VCaP (cell line): Measurements from ENCODE around the gene RRP9.
A peak's percentile ranks its signal among the peaks of the same experiment; 100 is the strongest.

ENCODE experiments used
- H3K27ac ChIP-seq: fragments of 450-650 bp; 2 replicates; pipeline ENCODE4 v1.5.1; 2017
- TF ChIP-seq, protein P1 (sequence below): fragments of 450-650 bp; conservative IDR thresholded peaks from 2 replicates; pipeline ENCODE4 v1.5.1; 2017; ENCODE audit warnings: mild to moderate bottlenecking, moderate library complexity

RRP9 gene

DNA sequence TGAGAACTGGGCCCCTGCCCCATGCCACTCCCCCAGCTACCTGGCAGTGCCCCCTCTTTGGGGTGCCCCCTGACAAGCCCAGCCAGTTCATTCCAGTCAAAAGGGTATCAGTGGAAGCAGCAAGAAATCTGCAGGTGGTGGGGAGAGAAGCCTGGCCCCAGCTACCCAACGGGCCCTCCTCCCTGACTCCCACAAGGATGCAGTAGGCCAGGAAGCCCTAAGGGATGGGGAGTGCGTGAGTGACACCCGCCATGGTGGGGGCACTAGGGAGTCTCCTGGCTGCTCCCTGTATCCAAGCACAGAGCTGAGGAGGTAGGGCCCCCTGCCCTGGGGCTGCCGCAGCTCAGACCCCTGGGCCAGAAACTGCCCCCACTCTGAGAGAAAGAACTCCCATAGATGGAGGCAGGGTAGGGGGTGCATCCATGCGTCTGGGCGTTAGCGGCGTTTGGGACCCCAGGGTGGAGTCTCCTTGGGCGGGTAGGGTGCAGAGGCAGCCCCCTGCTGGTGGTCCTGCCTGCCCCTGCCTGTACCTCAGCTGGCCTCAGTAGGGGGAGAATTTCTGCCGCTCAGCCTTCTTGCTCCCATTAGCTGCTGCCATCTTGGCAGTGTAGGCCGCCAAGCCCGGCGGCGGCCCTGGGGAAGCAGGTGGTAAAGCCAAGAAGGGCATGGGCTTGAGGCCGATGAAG is 16.0 kb upstream of the RRP9 start:
- TF ChIP-seq, protein P1, sequence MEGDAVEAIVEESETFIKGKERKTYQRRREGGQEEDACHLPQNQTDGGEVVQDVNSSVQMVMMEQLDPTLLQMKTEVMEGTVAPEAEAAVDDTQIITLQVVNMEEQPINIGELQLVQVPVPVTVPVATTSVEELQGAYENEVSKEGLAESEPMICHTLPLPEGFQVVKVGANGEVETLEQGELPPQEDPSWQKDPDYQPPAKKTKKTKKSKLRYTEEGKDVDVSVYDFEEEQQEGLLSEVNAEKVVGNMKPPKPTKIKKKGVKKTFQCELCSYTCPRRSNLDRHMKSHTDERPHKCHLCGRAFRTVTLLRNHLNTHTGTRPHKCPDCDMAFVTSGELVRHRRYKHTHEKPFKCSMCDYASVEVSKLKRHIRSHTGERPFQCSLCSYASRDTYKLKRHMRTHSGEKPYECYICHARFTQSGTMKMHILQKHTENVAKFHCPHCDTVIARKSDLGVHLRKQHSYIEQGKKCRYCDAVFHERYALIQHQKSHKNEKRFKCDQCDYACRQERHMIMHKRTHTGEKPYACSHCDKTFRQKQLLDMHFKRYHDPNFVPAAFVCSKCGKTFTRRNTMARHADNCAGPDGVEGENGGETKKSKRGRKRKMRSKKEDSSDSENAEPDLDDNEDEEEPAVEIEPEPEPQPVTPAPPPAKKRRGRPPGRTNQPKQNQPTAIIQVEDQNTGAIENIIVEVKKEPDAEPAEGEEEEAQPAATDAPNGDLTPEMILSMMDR: no peak
- H3K27ac ChIP-seq: no peak overlapping the region

DNA sequence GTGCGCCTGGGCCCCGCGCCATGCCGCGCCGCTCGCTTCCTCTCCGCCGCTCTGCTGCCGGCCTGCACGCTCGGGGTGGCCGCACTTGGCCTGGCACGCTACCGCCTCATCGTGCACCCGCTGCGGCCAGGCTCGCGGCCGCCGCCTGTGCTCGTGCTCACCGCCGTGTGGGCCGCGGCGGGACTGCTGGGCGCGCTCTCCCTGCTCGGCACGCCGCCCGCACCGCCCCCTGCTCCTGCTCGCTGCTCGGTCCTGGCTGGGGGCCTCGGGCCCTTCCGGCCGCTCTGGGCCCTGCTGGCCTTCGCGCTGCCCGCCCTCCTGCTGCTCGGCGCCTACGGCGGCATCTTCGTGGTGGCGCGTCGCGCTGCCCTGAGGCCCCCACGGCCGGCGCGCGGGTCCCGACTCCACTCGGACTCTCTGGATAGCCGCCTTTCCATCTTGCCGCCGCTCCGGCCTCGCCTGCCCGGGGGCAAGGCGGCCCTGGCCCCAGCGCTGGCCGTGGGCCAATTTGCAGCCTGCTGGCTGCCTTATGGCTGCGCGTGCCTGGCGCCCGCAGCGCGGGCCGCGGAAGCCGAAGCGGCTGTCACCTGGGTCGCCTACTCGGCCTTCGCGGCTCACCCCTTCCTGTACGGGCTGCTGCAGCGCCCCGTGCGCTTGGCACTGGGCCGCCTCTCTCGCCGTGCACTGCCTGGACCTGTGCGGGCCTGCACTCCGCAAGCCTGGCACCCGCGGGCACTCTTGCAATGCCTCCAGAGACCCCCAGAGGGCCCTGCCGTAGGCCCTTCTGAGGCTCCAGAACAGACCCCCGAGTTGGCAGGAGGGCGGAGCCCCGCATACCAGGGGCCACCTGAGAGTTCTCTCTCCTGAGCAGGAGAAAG is 14.4 kb upstream of the RRP9 start:
- TF ChIP-seq, protein P1: peak; percentile 59
- H3K27ac ChIP-seq: peak overlapping the region; percentile 59

DNA sequence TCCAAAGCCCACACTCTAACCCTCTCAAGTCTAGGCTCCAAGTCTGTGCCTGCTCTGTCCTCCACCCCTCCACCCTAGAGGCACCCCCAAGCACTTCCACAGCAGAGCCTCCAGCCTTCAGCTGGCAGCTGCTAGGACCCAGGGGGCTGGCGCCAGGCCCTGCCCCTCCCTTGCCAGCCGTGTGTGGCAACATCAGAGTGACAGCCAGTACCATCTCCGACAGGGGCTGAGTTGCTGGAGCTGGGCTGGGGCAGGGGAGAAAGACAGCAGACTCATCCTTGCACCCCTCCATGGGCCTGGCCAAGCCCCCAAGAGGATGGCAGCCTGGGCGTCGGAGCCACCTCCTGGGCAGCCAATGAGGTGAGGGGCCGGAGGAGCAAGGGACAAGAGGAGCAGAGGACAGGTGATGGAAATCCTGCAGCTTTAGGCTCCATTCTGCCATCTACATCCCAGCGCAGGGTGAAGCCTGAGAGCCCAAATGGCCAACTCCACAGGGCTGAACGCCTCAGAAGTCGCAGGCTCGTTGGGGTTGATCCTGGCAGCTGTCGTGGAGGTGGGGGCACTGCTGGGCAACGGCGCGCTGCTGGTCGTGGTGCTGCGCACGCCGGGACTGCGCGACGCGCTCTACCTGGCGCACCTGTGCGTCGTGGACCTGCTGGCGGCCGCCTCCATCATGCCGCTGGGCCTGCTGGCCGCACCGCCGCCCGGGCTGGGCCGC is 13.6 kb upstream of the RRP9 start, which contains the start of gene GPR62:
TSS of gene GPR62 (plus strand) at position 207 of the 718 bp plus-strand sequence. CDS start at position 479, 272 bp downstream.
- TF ChIP-seq, protein P1: no peak
- peak within 1 kb of the TSS; percentile 59 for H3K27ac ChIP-seq

DNA sequence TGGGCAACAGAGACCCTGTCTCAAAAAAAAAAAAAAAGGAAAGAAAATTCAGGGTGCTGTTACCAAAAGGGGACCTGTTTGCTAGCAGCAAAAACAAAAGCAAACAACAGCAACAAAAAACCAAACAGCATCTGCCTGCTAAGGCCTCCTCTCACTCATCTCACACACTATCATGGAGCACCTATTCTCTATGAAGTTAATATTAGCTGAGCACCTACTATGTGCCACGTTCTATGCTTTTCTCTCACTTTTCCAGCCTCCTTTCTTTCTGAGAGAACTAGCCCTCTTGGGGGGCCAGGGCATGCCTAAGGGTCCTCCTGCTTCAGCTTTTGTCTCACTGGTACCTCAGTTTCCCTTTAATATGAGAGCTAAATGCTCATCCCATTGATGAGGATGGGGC is 13.0 kb upstream of the RRP9 start:
- H3K27ac ChIP-seq: no peak overlapping the region
- TF ChIP-seq, protein P1: no peak

DNA sequence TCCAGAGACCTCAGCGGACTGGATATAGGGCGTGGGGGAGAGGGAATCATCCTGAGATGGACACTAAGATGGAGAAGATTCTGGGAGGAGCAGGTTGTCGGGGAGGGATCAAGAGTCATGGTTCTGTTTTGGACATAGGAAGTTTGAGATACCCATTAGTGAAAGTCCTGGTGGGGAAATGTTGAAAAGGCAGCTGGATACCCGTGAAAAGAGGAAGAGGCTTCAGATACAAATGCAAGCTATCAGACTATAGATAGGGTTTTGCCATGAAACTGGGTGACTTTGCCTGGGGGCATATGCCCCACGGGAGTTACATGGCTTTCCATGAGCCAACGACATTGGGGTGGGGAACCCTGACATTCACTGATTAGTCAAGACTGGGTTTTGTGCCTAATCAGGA is 12.4 kb upstream of the RRP9 start:
- H3K27ac ChIP-seq: no peak overlapping the region
- TF ChIP-seq, protein P1: no peak

DNA sequence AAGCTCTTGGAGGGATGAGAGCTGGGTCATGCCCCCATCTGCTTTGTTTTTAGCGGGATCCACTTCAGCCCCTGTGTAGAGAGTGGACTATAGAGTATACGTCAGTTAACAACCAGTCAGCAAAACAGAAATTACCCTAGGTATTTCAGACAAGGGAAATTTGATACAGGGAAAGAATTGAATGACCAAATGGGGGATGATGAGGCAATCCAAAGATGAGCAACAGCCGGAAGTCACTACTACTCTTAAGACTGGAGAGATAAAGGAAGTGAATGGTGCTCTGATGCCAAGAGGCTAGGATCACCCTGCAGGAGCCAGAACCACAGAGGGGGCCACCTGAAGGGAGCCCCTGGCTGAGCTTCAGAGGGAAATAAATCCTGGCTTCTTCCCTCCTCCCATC is 11.7 kb upstream of the RRP9 start:
- no peak overlapping the region for H3K27ac ChIP-seq
- TF ChIP-seq, protein P1: no peak

DNA sequence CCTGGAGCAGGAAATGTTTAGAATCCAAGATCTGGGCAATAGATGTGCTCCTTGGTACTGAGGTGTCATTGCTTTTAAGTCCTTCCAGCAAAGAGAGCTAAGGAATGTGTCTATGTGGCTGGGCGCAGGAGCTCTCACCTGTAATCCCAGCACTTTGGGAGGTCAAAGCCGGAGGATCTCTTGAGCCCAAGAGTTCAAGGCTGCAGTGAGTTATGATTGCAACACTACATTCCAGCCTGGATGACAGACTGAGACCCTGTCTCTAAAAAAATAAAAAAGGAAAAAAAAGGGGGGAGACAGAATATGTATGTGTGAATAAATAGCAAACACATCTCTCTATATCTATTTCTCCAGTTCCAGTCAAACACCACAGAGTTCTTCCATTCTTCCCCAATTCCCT is 9.2 kb upstream of the RRP9 start:
- H3K27ac ChIP-seq: no peak overlapping the region
- TF ChIP-seq, protein P1: no peak
